ENCODE measurements around the gene GDF10. TPM values are rescaled to one million over a fixed set of nuclear protein-coding genes. Genes with fewer than 3 reads are reported as not detected.

GDF10 gene
- total and polyA plus RNA-seq, 2 of the 13 experiments (the other 11 are each of a cell fraction or from before 2014, with no cell fraction given): 0.03 TPM; not detected in 1

DNA sequence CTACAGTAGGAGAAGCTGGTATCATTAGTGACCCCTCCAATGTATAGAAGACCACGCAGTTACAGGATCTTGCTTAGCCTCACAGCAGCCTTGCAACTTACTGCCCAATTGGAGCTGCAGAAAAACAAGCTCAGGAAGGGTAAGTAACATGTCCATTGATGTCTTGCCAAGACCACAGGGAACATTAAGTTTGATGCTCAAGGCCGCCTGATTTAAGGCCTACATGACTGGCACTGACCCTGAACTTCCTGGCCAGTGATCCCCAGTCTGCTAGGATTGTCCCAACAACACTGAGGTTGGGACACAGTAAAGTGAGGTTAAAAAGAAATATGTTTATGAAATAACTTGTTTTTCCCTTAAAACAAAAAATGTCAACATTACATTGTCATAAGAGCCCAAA lies 15.4 kb downstream of the GDF10 start:
- Histone ChIP-seq H3K27me3 (ENCODE audit: control insufficient read depth in 1 of 2, insufficient read depth in 2 of 2, low read length in 2 of 2) (peaks cover 4 to 12% of the 10 kb centered on the region in 2 experiments; a peak in 3 of 5 replicates), H3K79me2 (ENCODE audit: insufficient read depth, low read length) (no peaks in the 10 kb centered on the region), H3K9me3 (ENCODE audit: low read length) (no peaks in the 10 kb centered on the region), H3K27ac (ENCODE audit: extremely low read length, insufficient read depth, low read length) (no peak overlapping the region), H3K4me3 (replicated peaks in 1 of 3; ENCODE audit: insufficient read depth in 1 of 3, low read depth in 2 of 3, low read length in 3 of 3) (no peak overlapping the region), H3K9ac (ENCODE audit: insufficient read depth, low read depth, low read length) (no peak overlapping the region), H4K20me1 (ENCODE audit: insufficient read depth, low read length) (no peaks in the 10 kb centered on the region), H3K36me3 (replicated peaks in 1 of 2; ENCODE audit: control insufficient read depth in 1 of 2, insufficient read depth in 2 of 2, low read length in 2 of 2) (no peaks in the 10 kb centered on the region), H3K4me2 (ENCODE audit: low read depth, low read length) (no peak overlapping the region), H2AFZ (ENCODE audit: low read length) (no peak overlapping the region), H3K4me1 (ENCODE audit: insufficient read depth, low read length) (no peaks in the 10 kb centered on the region)
- ChIA-PET POLR2A (no interaction called here), CTCF (ENCODE audit: low intra/inter-chr PET ratio, low total read pairs) (no interaction called here)
- intact Hi-C loops (cut with micrococcal nuclease; ENCODE audit: unreplicated experiment) (no loop called here), in situ Hi-C loops (cut with HindIII; ENCODE audit: extremely low pct_ligation_motif_present, low pct_unique_long_range_greater_than_20kb) (no loop called here)
- FAIRE-seq: no peak
- WGBS (ENCODE audit: low lambda C conversion rate): 0% methylated on average over 2 of the region's 2 CpGs
- no peak for DNase-seq (ENCODE audit: low spot score)
- no peak for ATAC-seq
- no TSS peak for BruUV-seq (replicated peaks)
- TF ChIP-seq ATF7-NPFF (CRISPR knock-in tag; IDR thresholded peaks at IDR 0.05; ENCODE audit: low read depth): no peak
- TF ChIP-seq, protein P1, sequence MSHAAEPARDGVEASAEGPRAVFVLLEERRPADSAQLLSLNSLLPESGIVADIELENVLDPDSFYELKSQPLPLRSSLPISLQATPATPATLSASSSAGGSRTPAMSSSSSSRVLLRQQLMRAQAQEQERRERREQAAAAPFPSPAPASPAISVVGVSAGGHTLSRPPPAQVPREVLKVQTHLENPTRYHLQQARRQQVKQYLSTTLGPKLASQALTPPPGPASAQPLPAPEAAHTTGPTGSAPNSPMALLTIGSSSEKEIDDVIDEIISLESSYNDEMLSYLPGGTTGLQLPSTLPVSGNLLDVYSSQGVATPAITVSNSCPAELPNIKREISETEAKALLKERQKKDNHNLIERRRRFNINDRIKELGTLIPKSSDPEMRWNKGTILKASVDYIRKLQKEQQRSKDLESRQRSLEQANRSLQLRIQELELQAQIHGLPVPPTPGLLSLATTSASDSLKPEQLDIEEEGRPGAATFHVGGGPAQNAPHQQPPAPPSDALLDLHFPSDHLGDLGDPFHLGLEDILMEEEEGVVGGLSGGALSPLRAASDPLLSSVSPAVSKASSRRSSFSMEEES (CRISPR knock-in tag; IDR thresholded peaks at IDR 0.05): no peak
- TF ChIP-seq ATRX (CRISPR knock-in tag; IDR thresholded peaks at IDR 0.05; ENCODE audit: borderline replicate concordance): no peak
- TF ChIP-seq HNF4A (CRISPR knock-in tag; IDR thresholded peaks at IDR 0.05): no peak
- TF ChIP-seq ZNF564 (CRISPR knock-in tag; IDR thresholded peaks at IDR 0.05): no peak
- no peak for TF ChIP-seq HMG20B (CRISPR knock-in tag; conservative IDR thresholded peaks at IDR 0.05)
- TF ChIP-seq CC2D1A (CRISPR knock-in tag; IDR thresholded peaks at IDR 0.05): no peak
- TF ChIP-seq ZNF737 (CRISPR knock-in tag; IDR thresholded peaks at IDR 0.05; ENCODE audit: borderline replicate concordance): no peak
- no peak for TF ChIP-seq ZNF343 (CRISPR knock-in tag; IDR thresholded peaks at IDR 0.05)
- TF ChIP-seq RFX1 (IDR thresholded peaks at IDR 0.05): no peak
- TF ChIP-seq ZNF615 (CRISPR knock-in tag; IDR thresholded peaks at IDR 0.05; ENCODE audit: borderline replicate concordance): no peak
- no peak for TF ChIP-seq HNRNPUL1 (IDR thresholded peaks at IDR 0.05; ENCODE audit: low read depth, low read length)
- TF ChIP-seq, protein P2, sequence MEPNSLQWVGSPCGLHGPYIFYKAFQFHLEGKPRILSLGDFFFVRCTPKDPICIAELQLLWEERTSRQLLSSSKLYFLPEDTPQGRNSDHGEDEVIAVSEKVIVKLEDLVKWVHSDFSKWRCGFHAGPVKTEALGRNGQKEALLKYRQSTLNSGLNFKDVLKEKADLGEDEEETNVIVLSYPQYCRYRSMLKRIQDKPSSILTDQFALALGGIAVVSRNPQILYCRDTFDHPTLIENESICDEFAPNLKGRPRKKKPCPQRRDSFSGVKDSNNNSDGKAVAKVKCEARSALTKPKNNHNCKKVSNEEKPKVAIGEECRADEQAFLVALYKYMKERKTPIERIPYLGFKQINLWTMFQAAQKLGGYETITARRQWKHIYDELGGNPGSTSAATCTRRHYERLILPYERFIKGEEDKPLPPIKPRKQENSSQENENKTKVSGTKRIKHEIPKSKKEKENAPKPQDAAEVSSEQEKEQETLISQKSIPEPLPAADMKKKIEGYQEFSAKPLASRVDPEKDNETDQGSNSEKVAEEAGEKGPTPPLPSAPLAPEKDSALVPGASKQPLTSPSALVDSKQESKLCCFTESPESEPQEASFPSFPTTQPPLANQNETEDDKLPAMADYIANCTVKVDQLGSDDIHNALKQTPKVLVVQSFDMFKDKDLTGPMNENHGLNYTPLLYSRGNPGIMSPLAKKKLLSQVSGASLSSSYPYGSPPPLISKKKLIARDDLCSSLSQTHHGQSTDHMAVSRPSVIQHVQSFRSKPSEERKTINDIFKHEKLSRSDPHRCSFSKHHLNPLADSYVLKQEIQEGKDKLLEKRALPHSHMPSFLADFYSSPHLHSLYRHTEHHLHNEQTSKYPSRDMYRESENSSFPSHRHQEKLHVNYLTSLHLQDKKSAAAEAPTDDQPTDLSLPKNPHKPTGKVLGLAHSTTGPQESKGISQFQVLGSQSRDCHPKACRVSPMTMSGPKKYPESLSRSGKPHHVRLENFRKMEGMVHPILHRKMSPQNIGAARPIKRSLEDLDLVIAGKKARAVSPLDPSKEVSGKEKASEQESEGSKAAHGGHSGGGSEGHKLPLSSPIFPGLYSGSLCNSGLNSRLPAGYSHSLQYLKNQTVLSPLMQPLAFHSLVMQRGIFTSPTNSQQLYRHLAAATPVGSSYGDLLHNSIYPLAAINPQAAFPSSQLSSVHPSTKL (CRISPR knock-in tag; IDR thresholded peaks at IDR 0.05): no peak
- TF ChIP-seq ZNF264 (CRISPR knock-in tag; IDR thresholded peaks at IDR 0.05): no peak
- no peak for TF ChIP-seq XBP1 (CRISPR knock-in tag; IDR thresholded peaks at IDR 0.05)
- TF ChIP-seq MAFG (CRISPR knock-in tag; IDR thresholded peaks at IDR 0.05): no peak
- no peak for TF ChIP-seq RARA (CRISPR knock-in tag; IDR thresholded peaks at IDR 0.05)
- no peak for TF ChIP-seq ZNF230 (CRISPR knock-in tag; IDR thresholded peaks at IDR 0.05)

Measured in HepG2 (cell line).